HepG2 (cell line): ENCODE results near the gene SLCO4A1. TPM values are rescaled to one million over a fixed set of nuclear protein-coding genes. Genes with fewer than 3 reads are reported as not detected.
A peak's percentile ranks its signal among the peaks of the same experiment; 100 is the strongest.

Source experiments
- BCL6 ChIP-seq: IDR thresholded peaks from 2 replicates; pipeline ENCODE4 v1.6.1; 2016; ENCODE audit warnings: missing genetic modification reagents, missing compliant biosample characterization
- EHMT2 ChIP-seq: fragments of 200-600 bp; sonication (generic); IDR thresholded peaks from 2 replicates; pipeline ENCODE4 v1.7.0; 2017; ENCODE audit warnings: antibody characterized with exemption, low read depth, low read length, borderline replicate concordance
- ISL2 ChIP-seq: sonication (generic); formaldehyde crosslinking; IDR thresholded peaks from 2 replicates; pipeline ENCODE4 v1.5.0; 2020; ENCODE audit warnings: missing genetic modification reagents
- MEF2D ChIP-seq: sonication (generic); formaldehyde crosslinking; IDR thresholded peaks from 2 replicates; pipeline ENCODE4 v1.5.1; 2020; ENCODE audit warnings: mild to moderate bottlenecking, missing genetic modification reagents
- MYC ChIP-seq: sonication (generic); formaldehyde crosslinking; IDR thresholded peaks from 2 replicates; pipeline ENCODE4 v1.9.0; 2021; ENCODE audit warnings: missing genetic modification reagents, borderline replicate concordance
- NFKBIZ ChIP-seq: IDR thresholded peaks from 2 replicates; pipeline ENCODE4 v1.6.1; 2018; ENCODE audit warnings: missing genetic modification reagents, missing compliant biosample characterization
- ZNF160 ChIP-seq: sonication (generic); formaldehyde crosslinking; IDR thresholded peaks from 2 replicates; pipeline ENCODE4 v1.8.0; 2022; ENCODE audit warnings: mild to moderate bottlenecking, inconsistent platforms, missing genetic modification reagents
- ZNF841 ChIP-seq: sonication (generic); formaldehyde crosslinking; IDR thresholded peaks from 2 replicates; pipeline ENCODE4 v1.8.1; 2023; ENCODE audit warnings: missing genetic modification reagents, borderline replicate concordance
- polyA plus RNA-seq, 8 experiments: library from polyadenylated mRNA; depleted of rRNA in 3 of 8; stranded (reverse) in 7 of 8; unstranded in 1 of 8; fragments of >200 nt; fragmentation: Illumina TruSeq in 4 of 8; extraction: Trizol in 4 of 8; gene quantifications; 2 replicates each; pipeline versions ENCODE4 v1.2.1 to v1.2.3, GENCODE V29; 2011 to 2016; ENCODE audit warnings: low read depth in 4 of 8, missing spikeins in 1 of 8, mixed read lengths in 1 of 8; ENCODE audit not compliant: insufficient read depth in 1 of 8
- total RNA-seq, 5 experiments: library from RNA; depleted of rRNA; stranded (reverse); fragments of >200 nt; fragmentation: Illumina TruSeq; extraction: Trizol; gene quantifications; 2 replicates each; pipeline ENCODE4 v1.2.3, GENCODE V29; 2016; ENCODE audit warnings: low read depth in 1 of 5
- TF ChIP-seq, protein P1 (sequence below): sonication (generic); formaldehyde crosslinking; IDR thresholded peaks from 2 replicates; pipeline ENCODE4 v1.4.0; 2020; ENCODE audit warnings: missing genetic modification reagents
- TF ChIP-seq, protein P2 (sequence below): IDR thresholded peaks from 2 replicates; pipeline ENCODE4 v1.6.1; 2018; ENCODE audit warnings: missing genetic modification reagents, mild to moderate bottlenecking, missing compliant biosample characterization
- TF ChIP-seq, protein P3 (sequence below): IDR thresholded peaks from 2 replicates; pipeline ENCODE4 v1.6.1; 2018; ENCODE audit warnings: missing genetic modification reagents
- TF ChIP-seq, protein P4 (sequence below): sonication (generic); formaldehyde crosslinking; IDR thresholded peaks from 2 replicates; pipeline ENCODE4 v1.4.0; 2020; ENCODE audit warnings: missing genetic modification reagents
- TF ChIP-seq, protein P5 (sequence below): sonication (generic); formaldehyde crosslinking; IDR thresholded peaks from 2 replicates; pipeline ENCODE4 v1.8.1; 2023; ENCODE audit warnings: missing genetic modification reagents, mild to moderate bottlenecking, borderline replicate concordance

SLCO4A1 gene
- total and polyA plus RNA-seq, 2 of the 13 experiments (the other 11 are each of a cell fraction or from before 2014, with no cell fraction given): 55.5 to 112 TPM

DNA sequence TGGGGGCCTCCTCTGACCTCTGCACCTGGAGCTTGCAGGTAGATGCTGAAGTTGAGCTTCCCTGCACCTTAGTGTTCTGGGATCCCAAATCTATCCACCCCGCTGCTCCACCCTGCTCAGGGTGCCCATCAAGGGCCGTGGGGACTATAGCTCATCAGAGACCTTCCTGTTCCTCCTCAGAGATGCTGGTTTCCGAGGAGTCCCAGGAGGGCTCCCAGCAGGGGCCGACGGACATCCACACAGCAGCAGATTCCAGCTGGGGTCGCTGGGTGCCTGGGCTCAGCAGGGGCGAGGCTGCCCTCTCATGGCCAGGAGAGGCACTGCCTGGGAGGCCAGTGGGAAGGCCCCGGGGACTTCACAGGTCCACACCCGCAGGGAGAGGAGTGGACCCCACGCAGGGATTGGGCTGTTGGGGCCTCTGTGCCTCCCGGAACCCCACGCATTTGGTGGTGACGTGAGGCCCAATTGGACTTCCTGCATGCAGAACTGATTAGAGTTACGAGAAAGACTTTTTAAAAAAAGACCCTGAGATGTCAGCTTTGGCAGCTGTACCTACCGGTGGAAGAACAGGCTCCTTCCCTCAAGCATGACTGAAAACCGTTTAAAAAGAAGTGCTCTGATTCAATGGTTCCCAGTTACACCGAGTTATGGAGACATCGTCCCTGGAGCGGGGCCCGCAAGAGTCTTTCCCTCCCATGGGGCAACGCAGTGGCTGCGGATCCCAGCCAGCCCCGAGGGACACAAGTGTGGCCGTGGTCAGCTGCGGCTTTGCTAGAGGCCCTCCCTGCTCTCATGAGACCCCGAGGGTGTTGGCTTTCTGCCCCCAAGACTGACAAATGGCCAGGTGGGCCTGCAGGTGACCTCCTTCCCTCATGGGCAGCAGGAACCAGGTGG, 25.3 kb upstream of the SLCO4A1 start (continued):
- TF ChIP-seq ISL2 (CRISPR knock-in tag) (peak; percentile 69; the same call in 1 of the 2 replicates), BCL6 (CRISPR knock-in tag) (no peak; the same call in 1 of the 2 replicates), ZNF841 (no peak), NFKBIZ (no peak), ZNF160 (CRISPR knock-in tag) (peak; percentile 65; the same call in 1 of the 2 replicates), EHMT2 (no peak), MEF2D (CRISPR knock-in tag) (no peak), MYC (CRISPR knock-in tag) (peak; percentile 52; the same call in 1 of the 2 replicates)
- TF ChIP-seq, protein P1, sequence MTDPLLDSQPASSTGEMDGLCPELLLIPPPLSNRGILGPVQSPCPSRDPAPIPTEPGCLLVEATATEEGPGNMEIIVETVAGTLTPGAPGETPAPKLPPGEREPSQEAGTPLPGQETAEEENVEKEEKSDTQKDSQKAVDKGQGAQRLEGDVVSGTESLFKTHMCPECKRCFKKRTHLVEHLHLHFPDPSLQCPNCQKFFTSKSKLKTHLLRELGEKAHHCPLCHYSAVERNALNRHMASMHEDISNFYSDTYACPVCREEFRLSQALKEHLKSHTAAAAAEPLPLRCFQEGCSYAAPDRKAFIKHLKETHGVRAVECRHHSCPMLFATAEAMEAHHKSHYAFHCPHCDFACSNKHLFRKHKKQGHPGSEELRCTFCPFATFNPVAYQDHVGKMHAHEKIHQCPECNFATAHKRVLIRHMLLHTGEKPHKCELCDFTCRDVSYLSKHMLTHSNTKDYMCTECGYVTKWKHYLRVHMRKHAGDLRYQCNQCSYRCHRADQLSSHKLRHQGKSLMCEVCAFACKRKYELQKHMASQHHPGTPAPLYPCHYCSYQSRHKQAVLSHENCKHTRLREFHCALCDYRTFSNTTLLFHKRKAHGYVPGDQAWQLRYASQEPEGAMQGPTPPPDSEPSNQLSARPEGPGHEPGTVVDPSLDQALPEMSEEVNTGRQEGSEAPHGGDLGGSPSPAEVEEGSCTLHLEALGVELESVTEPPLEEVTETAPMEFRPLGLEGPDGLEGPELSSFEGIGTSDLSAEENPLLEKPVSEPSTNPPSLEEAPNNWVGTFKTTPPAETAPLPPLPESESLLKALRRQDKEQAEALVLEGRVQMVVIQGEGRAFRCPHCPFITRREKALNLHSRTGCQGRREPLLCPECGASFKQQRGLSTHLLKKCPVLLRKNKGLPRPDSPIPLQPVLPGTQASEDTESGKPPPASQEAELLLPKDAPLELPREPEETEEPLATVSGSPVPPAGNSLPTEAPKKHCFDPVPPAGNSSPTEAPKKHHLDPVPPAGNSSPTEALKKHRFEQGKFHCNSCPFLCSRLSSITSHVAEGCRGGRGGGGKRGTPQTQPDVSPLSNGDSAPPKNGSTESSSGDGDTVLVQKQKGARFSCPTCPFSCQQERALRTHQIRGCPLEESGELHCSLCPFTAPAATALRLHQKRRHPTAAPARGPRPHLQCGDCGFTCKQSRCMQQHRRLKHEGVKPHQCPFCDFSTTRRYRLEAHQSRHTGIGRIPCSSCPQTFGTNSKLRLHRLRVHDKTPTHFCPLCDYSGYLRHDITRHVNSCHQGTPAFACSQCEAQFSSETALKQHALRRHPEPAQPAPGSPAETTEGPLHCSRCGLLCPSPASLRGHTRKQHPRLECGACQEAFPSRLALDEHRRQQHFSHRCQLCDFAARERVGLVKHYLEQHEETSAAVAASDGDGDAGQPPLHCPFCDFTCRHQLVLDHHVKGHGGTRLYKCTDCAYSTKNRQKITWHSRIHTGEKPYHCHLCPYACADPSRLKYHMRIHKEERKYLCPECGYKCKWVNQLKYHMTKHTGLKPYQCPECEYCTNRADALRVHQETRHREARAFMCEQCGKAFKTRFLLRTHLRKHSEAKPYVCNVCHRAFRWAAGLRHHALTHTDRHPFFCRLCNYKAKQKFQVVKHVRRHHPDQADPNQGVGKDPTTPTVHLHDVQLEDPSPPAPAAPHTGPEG (CRISPR knock-in tag): no peak; the same call in 1 of the 2 replicates
- TF ChIP-seq, protein P2, sequence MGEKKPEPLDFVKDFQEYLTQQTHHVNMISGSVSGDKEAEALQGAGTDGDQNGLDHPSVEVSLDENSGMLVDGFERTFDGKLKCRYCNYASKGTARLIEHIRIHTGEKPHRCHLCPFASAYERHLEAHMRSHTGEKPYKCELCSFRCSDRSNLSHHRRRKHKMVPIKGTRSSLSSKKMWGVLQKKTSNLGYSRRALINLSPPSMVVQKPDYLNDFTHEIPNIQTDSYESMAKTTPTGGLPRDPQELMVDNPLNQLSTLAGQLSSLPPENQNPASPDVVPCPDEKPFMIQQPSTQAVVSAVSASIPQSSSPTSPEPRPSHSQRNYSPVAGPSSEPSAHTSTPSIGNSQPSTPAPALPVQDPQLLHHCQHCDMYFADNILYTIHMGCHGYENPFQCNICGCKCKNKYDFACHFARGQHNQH: peak; percentile 95
- TF ChIP-seq, protein P3, sequence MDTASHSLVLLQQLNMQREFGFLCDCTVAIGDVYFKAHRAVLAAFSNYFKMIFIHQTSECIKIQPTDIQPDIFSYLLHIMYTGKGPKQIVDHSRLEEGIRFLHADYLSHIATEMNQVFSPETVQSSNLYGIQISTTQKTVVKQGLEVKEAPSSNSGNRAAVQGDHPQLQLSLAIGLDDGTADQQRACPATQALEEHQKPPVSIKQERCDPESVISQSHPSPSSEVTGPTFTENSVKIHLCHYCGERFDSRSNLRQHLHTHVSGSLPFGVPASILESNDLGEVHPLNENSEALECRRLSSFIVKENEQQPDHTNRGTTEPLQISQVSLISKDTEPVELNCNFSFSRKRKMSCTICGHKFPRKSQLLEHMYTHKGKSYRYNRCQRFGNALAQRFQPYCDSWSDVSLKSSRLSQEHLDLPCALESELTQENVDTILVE (CRISPR knock-in tag): 0 out of 2 replicates have a peak, but pooled peaks have one; percentile 41
- TF ChIP-seq, protein P4, sequence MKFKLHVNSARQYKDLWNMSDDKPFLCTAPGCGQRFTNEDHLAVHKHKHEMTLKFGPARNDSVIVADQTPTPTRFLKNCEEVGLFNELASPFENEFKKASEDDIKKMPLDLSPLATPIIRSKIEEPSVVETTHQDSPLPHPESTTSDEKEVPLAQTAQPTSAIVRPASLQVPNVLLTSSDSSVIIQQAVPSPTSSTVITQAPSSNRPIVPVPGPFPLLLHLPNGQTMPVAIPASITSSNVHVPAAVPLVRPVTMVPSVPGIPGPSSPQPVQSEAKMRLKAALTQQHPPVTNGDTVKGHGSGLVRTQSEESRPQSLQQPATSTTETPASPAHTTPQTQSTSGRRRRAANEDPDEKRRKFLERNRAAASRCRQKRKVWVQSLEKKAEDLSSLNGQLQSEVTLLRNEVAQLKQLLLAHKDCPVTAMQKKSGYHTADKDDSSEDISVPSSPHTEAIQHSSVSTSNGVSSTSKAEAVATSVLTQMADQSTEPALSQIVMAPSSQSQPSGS (CRISPR knock-in tag): peak; percentile 59; the same call in 1 of the 2 replicates
- TF ChIP-seq, protein P5, sequence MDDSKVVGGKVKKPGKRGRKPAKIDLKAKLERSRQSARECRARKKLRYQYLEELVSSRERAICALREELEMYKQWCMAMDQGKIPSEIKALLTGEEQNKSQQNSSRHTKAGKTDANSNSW (CRISPR knock-in tag): 0 out of 2 replicates have a peak, but pooled peaks have one; percentile 68
